ENCODE results near the gene CDK4. TPM values are rescaled to one million over a fixed set of nuclear protein-coding genes. Genes with fewer than 3 reads are reported as not detected.
A peak's percentile ranks its signal among the peaks of the same experiment; 100 is the strongest.

CDK4 gene
- polyA plus RNA-seq, 3 donors from 2014 or later = 68.7 to 133 (median 75.6) TPM

DNA sequence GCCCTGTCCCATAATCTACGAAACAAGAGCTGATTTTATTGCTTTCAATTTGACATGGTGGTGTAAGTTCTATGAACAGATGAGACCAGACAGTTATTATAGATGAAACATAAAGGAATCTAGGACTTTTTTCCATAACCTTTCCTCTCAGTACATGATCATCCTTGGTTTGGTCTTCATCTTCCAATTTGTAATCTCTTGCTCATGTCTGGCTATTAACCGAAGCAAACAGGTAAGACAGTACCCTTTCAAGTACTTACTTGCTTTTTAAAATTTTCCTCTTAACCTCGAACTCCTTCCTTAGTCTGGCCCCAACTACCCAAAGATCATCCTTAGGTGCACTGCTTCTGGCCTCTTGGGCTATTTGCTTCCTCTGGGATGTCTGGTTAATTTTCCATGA is 6.1 kb downstream of the CDK4 start:
- Mint-ChIP-seq H3K4me1 (peaks cover 51 to 67% of the 10 kb centered on the region in 2 donors), H3K4me3 (peak overlapping the region; percentile 88 to 98 (median 90)), H3K36me3 (peaks cover 4 to 15% (median 4%) of the 10 kb centered on the region in 3 donors), H3K27ac (peak overlapping the region; percentile 94 to 99 (median 98)), H3K27me3 (ENCODE audit: low read depth in 3 of 3) (peaks cover 4 to 24% (median 23%) of the 10 kb centered on the region in 3 donors), H3K9me3 (no peaks in the 10 kb centered on the region)
- DNase-seq = no peak

DNA sequence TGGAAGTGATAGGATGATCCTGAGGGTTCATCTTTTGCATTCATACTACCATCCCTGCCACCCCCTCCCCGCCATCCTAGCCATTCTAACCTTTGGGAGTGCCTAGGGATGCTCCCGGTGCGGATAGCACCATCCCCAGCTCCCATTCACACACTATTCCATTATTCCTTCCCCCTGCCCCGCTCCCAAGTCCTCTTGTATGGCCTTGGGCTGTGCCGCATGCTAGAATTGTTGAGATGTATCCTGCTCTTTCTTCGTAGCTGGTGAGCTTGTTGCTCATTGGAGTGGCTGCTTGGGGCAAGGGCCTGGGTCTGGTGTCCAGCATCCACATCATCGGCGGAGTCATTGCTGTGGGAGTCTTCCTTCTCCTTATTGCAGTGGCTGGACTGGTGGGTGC is 6.6 kb downstream of the CDK4 start:
- Mint-ChIP-seq H3K4me3 (peak overlapping the region; percentile 88 to 98 (median 90)), H3K36me3 (peaks cover 4 to 15% (median 4%) of the 10 kb centered on the region in 3 donors), H3K27ac (peak overlapping the region; percentile 94 to 99 (median 98)), H3K9me3 (no peaks in the 10 kb centered on the region), H3K27me3 (ENCODE audit: low read depth in 3 of 3) (peaks cover 8 to 29% (median 27%) of the 10 kb centered on the region in 3 donors), H3K4me1 (peaks cover 55 to 67% of the 10 kb centered on the region in 2 donors)
- DNase-seq = no peak

- Mint-ChIP-seq H3K36me3 (peaks cover 4 to 15% (median 4%) of the 10 kb centered on the region in 3 donors), H3K4me3 (peak within 1 kb of the TSS; percentile 88 to 98 (median 90)), H3K9me3 (no peaks in the 10 kb centered on the region), H3K27ac (peak within 1 kb of the TSS; percentile 94 to 99 (median 98)), H3K4me1 (peaks cover 56 to 67% of the 10 kb centered on the region in 2 donors), H3K27me3 (ENCODE audit: low read depth in 3 of 3) (peaks cover 8 to 29% (median 28%) of the 10 kb centered on the region in 3 donors)
- DNase-seq = peak; percentile 94 to 95 (median 94)
Observed at GRCh38 chr12:57744777-57745484, 7.2 kb downstream of the CDK4 start, which contains the start of gene TSPAN31. Gene TSPAN31, plus strand, starts transcription at chr12:57745039. Its CDS starts 116 bp downstream, at chr12:57745155.

DNA sequence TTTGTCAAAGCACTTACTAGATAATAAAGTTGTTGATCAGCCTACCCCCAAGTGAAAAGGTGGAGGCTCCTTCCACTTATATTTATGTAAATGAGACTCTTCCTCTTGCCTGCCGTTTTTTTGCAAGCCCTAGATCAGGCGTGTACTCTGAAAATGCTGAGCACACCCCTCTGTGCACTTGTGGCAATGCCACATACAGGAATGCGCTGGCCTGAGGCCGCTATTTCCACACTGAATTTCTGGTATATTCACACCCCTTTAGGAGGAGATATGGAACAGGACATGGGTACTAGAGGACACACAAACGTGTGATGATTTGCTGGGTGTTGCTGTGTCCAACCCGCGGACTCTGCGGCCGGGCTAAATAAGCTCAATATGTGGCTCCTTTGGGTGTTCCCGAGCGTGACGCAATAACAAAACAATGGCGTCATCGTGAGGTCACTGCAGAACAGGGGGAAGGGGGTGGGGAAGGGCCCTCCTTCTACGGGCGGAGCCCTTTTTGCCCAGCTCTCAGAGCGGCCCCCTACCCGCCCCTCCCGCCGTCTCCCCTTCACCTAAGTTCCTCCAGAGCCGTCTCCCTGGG is 7.8 kb downstream of the CDK4 start:
- Mint-ChIP-seq H3K4me1 (peaks cover 62 to 72% of the 10 kb centered on the region in 2 donors), H3K27ac (peak overlapping the region; percentile 94 to 99 (median 98)), H3K4me3 (peak overlapping the region; percentile 88 to 98 (median 90)), H3K27me3 (ENCODE audit: low read depth in 3 of 3) (peaks cover 8 to 29% (median 28%) of the 10 kb centered on the region in 3 donors), H3K36me3 (peaks cover 4 to 14% (median 6%) of the 10 kb centered on the region in 3 donors), H3K9me3 (no peaks in the 10 kb centered on the region)
- DNase-seq = peak; percentile 77 to 82 (median 80)

- Mint-ChIP-seq H3K4me3 (peak overlapping the region; percentile 88 to 98 (median 90)), H3K36me3 (peaks cover 4 to 10% (median 9%) of the 10 kb centered on the region in 3 donors), H3K27me3 (ENCODE audit: low read depth in 3 of 3) (peaks cover 8 to 29% (median 28%) of the 10 kb centered on the region in 3 donors), H3K4me1 (peaks cover 66 to 77% of the 10 kb centered on the region in 2 donors), H3K27ac (peak overlapping the region; percentile 94 to 99 (median 98)), H3K9me3 (no peaks in the 10 kb centered on the region)
- no peak for DNase-seq
Observed at GRCh38 chr12:57743769-57744168, 8.3 kb downstream of the CDK4 start.

- peak overlapping the region; percentile 86 to 96 (median 89) for H3K4me3 Mint-ChIP-seq
- peaks cover 66 to 73% of the 10 kb centered on the region in 2 donors for H3K4me1 Mint-ChIP-seq
- no peaks in the 10 kb centered on the region for H3K9me3 Mint-ChIP-seq
- peak; percentile 82 to 83 (median 82) for DNase-seq
- peaks cover 0 to 6% (median under 1%) of the 10 kb centered on the region in 3 donors for H3K36me3 Mint-ChIP-seq
- peaks cover 8 to 28% (median 27%) of the 10 kb centered on the region in 3 donors for H3K27me3 Mint-ChIP-seq (ENCODE audit: low read depth in 3 of 3)
- peak overlapping the region; percentile 94 to 99 (median 98) for H3K27ac Mint-ChIP-seq
Observed at GRCh38 chr12:57741844-57742738, 10.0 kb downstream of the CDK4 start.

- H3K27me3 Mint-ChIP-seq (ENCODE audit: low read depth in 3 of 3) = peaks cover 12 to 28% (median 27%) of the 10 kb centered on the region in 3 donors
- H3K36me3 Mint-ChIP-seq = peaks cover 0 to 5% (median 0%) of the 10 kb centered on the region in 3 donors
- H3K4me3 Mint-ChIP-seq = peak overlapping the region; percentile 86 to 96 (median 89)
- DNase-seq = no peak
- peaks cover 68 to 71% of the 10 kb centered on the region in 2 donors for H3K4me1 Mint-ChIP-seq
- H3K9me3 Mint-ChIP-seq = no peaks in the 10 kb centered on the region
- peak overlapping the region; percentile 94 to 99 (median 98) for H3K27ac Mint-ChIP-seq
Observed at GRCh38 chr12:57741413-57741789, 10.7 kb downstream of the CDK4 start.

- Mint-ChIP-seq H3K27me3 (ENCODE audit: low read depth in 3 of 3) (peaks cover 13 to 28% (median 27%) of the 10 kb centered on the region in 3 donors), H3K9me3 (no peaks in the 10 kb centered on the region), H3K4me1 (peaks cover 63 to 68% of the 10 kb centered on the region in 2 donors), H3K27ac (peak overlapping the region; percentile 94 to 99 (median 98)), H3K36me3 (peaks cover 0 to 5% (median 0%) of the 10 kb centered on the region in 3 donors), H3K4me3 (peak overlapping the region; percentile 86 to 96 (median 89))
- DNase-seq = peak; percentile 88
Observed at GRCh38 chr12:57740656-57741412, 11.3 kb downstream of the CDK4 start.

DNA sequence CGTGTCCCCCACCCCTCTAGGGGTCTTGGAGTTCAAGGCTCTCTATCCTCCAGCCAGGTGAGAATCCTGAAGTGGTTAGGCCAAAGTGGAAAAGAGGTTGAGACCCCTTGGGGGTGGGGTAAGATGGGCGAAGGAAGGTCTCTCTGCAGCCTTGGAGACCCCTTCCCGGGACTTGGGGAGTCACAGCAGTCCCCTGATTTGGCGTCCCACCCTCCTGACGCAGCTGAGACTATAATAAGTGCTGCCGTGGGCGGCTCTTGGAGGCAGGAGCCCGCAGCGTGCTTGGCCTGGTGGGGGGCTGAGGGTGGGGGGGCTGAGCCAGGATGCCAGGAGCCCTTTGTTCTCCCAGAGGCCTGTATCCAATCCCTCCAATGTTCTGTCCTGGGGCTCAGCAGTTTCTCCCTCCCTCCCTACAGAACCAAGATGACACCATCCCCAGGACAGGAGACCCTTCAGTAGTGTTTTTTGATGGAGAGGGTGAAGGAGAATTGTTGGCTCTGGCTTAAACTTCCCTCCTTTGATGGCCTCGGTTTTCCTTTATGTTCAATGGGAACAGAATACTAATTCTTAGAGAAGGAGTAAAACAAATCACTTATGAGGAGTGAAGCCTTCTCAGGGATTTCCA is 12.1 kb downstream of the CDK4 start:
- no peak for DNase-seq
- H3K27ac Mint-ChIP-seq = peak overlapping the region; percentile 94 to 99 (median 98)

GRCh38 chr12:57739387-57739786 is 12.7 kb downstream of the CDK4 start:
- Mint-ChIP-seq H3K4me3 (peak overlapping the region; percentile 30 to 74 (median 68)), H3K9me3 (no peaks in the 10 kb centered on the region), H3K27me3 (ENCODE audit: low read depth in 3 of 3) (peaks cover 12 to 21% (median 17%) of the 10 kb centered on the region in 3 donors), H3K4me1 (peaks cover 56 to 64% of the 10 kb centered on the region in 2 donors), H3K27ac (peak overlapping the region; percentile 76 to 96 (median 85)), H3K36me3 (peaks cover 4 to 12% (median 6%) of the 10 kb centered on the region in 3 donors)
- no peak for DNase-seq

More for the DNA sequence above, 12.1 kb downstream of the CDK4 start:
- peaks cover under 1 to 5% (median 2%) of the 10 kb centered on the region in 3 donors for H3K36me3 Mint-ChIP-seq
- H3K9me3 Mint-ChIP-seq = no peaks in the 10 kb centered on the region
- H3K27me3 Mint-ChIP-seq (ENCODE audit: low read depth in 3 of 3) = peaks cover 13 to 27% (median 23%) of the 10 kb centered on the region in 3 donors
- H3K4me1 Mint-ChIP-seq = peaks cover 57 to 64% of the 10 kb centered on the region in 2 donors
- peak overlapping the region; percentile 62 to 95 (median 74) for H3K4me3 Mint-ChIP-seq

GRCh38 chr12:57738661-57739237 is 13.4 kb downstream of the CDK4 start, which contains the start of gene AGAP2:
Gene AGAP2, minus strand, starts transcription at chr12:57738742. Its CDS starts 496 bp downstream, at chr12:57738246.
- peaks cover 49 to 58% of the 10 kb centered on the region in 2 donors for H3K4me1 Mint-ChIP-seq
- H3K36me3 Mint-ChIP-seq = peaks cover 4 to 12% (median 7%) of the 10 kb centered on the region in 3 donors
- peaks cover 11 to 16% (median 14%) of the 10 kb centered on the region in 3 donors for H3K27me3 Mint-ChIP-seq (ENCODE audit: low read depth in 3 of 3)
- DNase-seq = no peak
- no peaks in the 10 kb centered on the region for H3K9me3 Mint-ChIP-seq
- peak within 1 kb of the TSS; percentile 30 to 74 (median 68) for H3K4me3 Mint-ChIP-seq
- H3K27ac Mint-ChIP-seq = peak within 1 kb of the TSS; percentile 76 to 96 (median 85)

Data from immature natural killer cell (primary cell).